Cardiac fibroblast (primary cell): ENCODE results near the gene RAB40B.

Experiments
- DNase-seq, 2 donors: peaks; one replicate each; pipeline versions ENCODE4 v3.0.0 to v3.0.0-alpha.2; 2010; ENCODE audit warnings: low read depth in 2 of 2
- H3K4me3 ChIP-seq, 2 donors: replicated peaks in 1 of 2; 1 replicate in 1 of 2; 2 replicates in 1 of 2; pipeline ENCODE4 v1.5.1; 2011; ENCODE audit warnings: low read depth in 2 of 2, low read length in 2 of 2, mild to moderate bottlenecking in 2 of 2, moderate library complexity in 1 of 2
- CTCF ChIP-seq: IDR thresholded peaks from one replicate; pipeline ENCODE4 v1.5.1; 2011; ENCODE audit warnings: low read depth, mild to moderate bottlenecking, low read length, inconsistent platforms

Gene RAB40B

DNA sequence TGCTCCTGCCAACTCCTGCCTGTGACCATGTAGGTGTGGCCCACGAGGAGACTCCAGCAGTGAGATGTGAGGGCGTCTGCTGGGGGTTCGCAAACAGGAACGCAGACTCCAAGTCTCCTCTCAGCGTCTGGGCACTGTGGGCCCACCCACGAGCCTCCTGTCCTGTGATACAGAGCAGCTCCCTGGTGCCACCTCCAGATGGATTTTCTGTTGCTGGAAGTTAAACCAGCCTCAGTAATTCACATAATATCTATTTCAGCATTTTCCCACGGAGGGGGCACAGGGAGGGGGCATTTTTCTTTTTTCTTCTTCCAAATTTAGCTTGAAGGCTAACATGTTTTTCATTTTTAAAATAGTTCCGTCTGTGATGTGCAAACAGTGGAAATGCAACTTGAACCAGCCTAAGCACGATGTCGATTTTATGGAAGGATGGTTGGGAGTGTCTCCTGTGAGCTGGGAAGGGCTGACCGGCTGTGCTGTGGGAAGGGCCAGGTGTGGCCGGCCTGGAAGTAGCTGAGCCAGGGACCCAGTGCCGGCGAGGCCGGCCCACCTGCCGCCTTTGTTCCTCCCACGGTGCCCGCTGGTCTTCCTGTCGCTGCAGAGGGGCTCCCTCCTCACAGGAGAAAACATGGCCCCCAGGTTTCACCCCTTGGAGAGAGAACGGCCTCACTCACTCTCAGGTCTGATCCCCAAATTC, 3.9 kb upstream of the RAB40B start:
- no peak for TF ChIP-seq CTCF
- H3K4me3 ChIP-seq: no peak overlapping the region
- no peak for DNase-seq

- no peak overlapping the region for H3K4me3 ChIP-seq
- TF ChIP-seq CTCF: no peak
- DNase-seq: no peak
Measured at GRCh38 chr17:82699551-82699950, 1.1 kb upstream of the RAB40B start.

- H3K4me3 ChIP-seq: peak overlapping the region; percentile 46 to 69
- no peak for TF ChIP-seq CTCF
- DNase-seq: peak in 1 of 2 donors; percentile 4
Measured at GRCh38 chr17:82698974-82699442, 510 bp upstream of the RAB40B start.

DNA sequence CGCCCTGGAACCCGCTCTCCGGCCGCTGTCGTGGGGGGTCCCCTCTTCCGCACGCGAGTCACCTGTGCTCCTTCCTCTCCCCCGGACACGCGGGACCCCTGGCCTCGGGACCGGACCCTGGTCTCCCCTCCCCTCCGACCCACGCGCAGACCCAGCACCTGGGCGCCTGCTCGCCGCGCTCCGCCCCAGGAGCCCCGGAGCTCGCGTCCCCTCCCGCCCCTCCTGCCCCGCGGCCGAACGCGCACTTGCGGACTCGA, 762 bp downstream of the RAB40B start:
- peak overlapping the region; percentile 62 to 70 for H3K4me3 ChIP-seq
- TF ChIP-seq CTCF: no peak
- no peak for DNase-seq

GRCh38 chr17:82696916-82697807, 1.3 kb downstream of the RAB40B start:
- peak in 1 of 2 donors; percentile 4 for DNase-seq
- peak overlapping the region; percentile 62 to 70 for H3K4me3 ChIP-seq
- TF ChIP-seq CTCF: no peak

DNA sequence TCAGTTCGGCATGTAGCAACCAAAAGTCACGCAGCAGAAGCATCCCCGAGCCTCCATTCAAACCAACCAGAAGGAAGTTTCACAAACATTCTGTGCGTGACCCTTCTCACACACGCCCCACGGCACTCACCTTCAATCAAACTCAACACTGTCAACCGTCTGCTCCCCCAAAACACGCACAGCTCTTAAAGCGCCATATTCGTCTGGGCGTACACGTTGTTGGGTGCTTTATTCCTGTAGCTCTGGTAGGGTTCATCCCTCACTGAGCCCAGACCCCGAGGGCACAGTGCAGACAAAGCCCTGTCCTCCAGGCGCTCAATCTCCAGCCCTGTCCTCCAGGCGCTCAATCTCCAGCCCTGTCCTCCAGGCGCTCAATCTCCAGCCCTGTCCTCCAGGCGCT, 2.2 kb downstream of the RAB40B start:
- no peak for DNase-seq
- TF ChIP-seq CTCF: no peak
- no peak overlapping the region for H3K4me3 ChIP-seq
